MM.1S (cell line): Measurements from ENCODE around the gene CEACAM4.

Source experiments
- DNase-seq: peaks from one replicate; pipeline ENCODE4 v3.0.0-alpha.2; 2015
- H2AFZ ChIP-seq: fragments of 300-600 bp; sonication (generic); 2 replicates; pipeline ENCODE4 v1.6.0; 2016; ENCODE audit warnings: antibody characterized with exemption, low read length
- H3F3A ChIP-seq: fragments of 300-600 bp; sonication (generic); 2 replicates; pipeline ENCODE4 v1.6.1; 2016; ENCODE audit warnings: mild to moderate bottlenecking, antibody characterized with exemption, low read length, moderate library complexity, mixed read lengths; ENCODE audit not compliant: insufficient read depth
- H3K27ac ChIP-seq: fragments of 300-600 bp; sonication (generic); 2 replicates; pipeline ENCODE4 v1.5.1; 2016; ENCODE audit warnings: mild to moderate bottlenecking, low read length
- H3K27me3 ChIP-seq: fragments of 300-600 bp; sonication (generic); replicated peaks from 2 replicates; pipeline ENCODE4 v1.6.0; 2016; ENCODE audit warnings: low read length; ENCODE audit not compliant: insufficient read depth
- H3K36me3 ChIP-seq: fragments of 300-600 bp; sonication (generic); replicated peaks from 2 replicates; pipeline ENCODE4 v1.6.1; 2016; ENCODE audit warnings: mild to moderate bottlenecking, low read length, mixed read lengths; ENCODE audit not compliant: insufficient read depth
- H3K4me1 ChIP-seq: fragments of 300-600 bp; sonication (generic); 2 replicates; pipeline ENCODE4 v1.6.1; 2016; ENCODE audit warnings: low read length, mixed read lengths
- H3K4me2 ChIP-seq: fragments of 300-600 bp; sonication (generic); 2 replicates; pipeline ENCODE4 v1.6.0; 2016; ENCODE audit warnings: low read depth, low read length
- H3K4me3 ChIP-seq: fragments of 300-600 bp; sonication (generic); 2 replicates; pipeline ENCODE4 v1.5.1; 2016; ENCODE audit warnings: low read length, mixed read lengths
- H3K79me2 ChIP-seq: fragments of 300-600 bp; sonication (generic); 2 replicates; pipeline ENCODE4 v1.6.1; 2016; ENCODE audit warnings: mixed run types, low read length, mixed read lengths
- H3K9ac ChIP-seq: fragments of 300-600 bp; sonication (generic); 2 replicates; pipeline ENCODE4 v1.6.1; 2016; ENCODE audit warnings: low read length, mixed read lengths
- H3K9me2 ChIP-seq: fragments of 300-600 bp; sonication (generic); replicated peaks from 2 replicates; pipeline ENCODE4 v1.6.1; 2016; ENCODE audit warnings: mild to moderate bottlenecking, low read length, mixed read lengths; ENCODE audit not compliant: insufficient read depth
- H3K9me3 ChIP-seq: fragments of 300-600 bp; sonication (generic); replicated peaks from 2 replicates; pipeline ENCODE4 v1.6.1; 2016; ENCODE audit warnings: mild to moderate bottlenecking, low read length, mixed read lengths; ENCODE audit not compliant: insufficient read depth
- H4K20me1 ChIP-seq: fragments of 300-600 bp; sonication (generic); 2 replicates; pipeline ENCODE4 v1.6.1; 2016; ENCODE audit warnings: mild to moderate bottlenecking, low read length, moderate library complexity, mixed read lengths; ENCODE audit not compliant: insufficient read depth
- EZH2 ChIP-seq: fragments of 300-600 bp; sonication (generic); optimal IDR thresholded peaks from 2 replicates; pipeline ENCODE3; 2017; ENCODE audit warnings: low read depth, mild to moderate bottlenecking, antibody characterized with exemption, low read length, mixed read lengths
- EZH2phosphoT487 ChIP-seq: fragments of 300-600 bp; sonication (generic); IDR thresholded peaks from 2 replicates; pipeline ENCODE4 v1.6.1; 2018; ENCODE audit warnings: antibody characterized with exemption, low read length
- TF ChIP-seq, protein P1 (sequence below): fragments of 300-600 bp; sonication (generic); IDR thresholded peaks from 2 replicates; pipeline ENCODE4 v1.5.1; 2016; ENCODE audit warnings: antibody characterized with exemption, low read length, mixed read lengths

Gene CEACAM4

GRCh38 chr19:41627966-41628675 is 1.2 kb upstream of the CEACAM4 start:
- H3K79me2 ChIP-seq: no peaks in the 10 kb centered on the region
- H2AFZ ChIP-seq: no peak overlapping the region
- no peak overlapping the region for H3K9ac ChIP-seq
- TF ChIP-seq EZH2 (no peak), EZH2phosphoT487 (no peak)
- TF ChIP-seq, protein P1, sequence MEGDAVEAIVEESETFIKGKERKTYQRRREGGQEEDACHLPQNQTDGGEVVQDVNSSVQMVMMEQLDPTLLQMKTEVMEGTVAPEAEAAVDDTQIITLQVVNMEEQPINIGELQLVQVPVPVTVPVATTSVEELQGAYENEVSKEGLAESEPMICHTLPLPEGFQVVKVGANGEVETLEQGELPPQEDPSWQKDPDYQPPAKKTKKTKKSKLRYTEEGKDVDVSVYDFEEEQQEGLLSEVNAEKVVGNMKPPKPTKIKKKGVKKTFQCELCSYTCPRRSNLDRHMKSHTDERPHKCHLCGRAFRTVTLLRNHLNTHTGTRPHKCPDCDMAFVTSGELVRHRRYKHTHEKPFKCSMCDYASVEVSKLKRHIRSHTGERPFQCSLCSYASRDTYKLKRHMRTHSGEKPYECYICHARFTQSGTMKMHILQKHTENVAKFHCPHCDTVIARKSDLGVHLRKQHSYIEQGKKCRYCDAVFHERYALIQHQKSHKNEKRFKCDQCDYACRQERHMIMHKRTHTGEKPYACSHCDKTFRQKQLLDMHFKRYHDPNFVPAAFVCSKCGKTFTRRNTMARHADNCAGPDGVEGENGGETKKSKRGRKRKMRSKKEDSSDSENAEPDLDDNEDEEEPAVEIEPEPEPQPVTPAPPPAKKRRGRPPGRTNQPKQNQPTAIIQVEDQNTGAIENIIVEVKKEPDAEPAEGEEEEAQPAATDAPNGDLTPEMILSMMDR: no peak
- H3K4me1 ChIP-seq: no peaks in the 10 kb centered on the region
- H3F3A ChIP-seq: no peaks in the 10 kb centered on the region
- H3K27ac ChIP-seq: no peak overlapping the region
- no peaks in the 10 kb centered on the region for H3K9me3 ChIP-seq
- no peaks in the 10 kb centered on the region for H4K20me1 ChIP-seq
- peaks cover 82% of the 10 kb centered on the region for H3K27me3 ChIP-seq
- H3K4me2 ChIP-seq: no peak overlapping the region
- H3K9me2 ChIP-seq: no peaks in the 10 kb centered on the region
- H3K4me3 ChIP-seq: no peak overlapping the region
- no peaks in the 10 kb centered on the region for H3K36me3 ChIP-seq
- no peak for DNase-seq

DNA sequence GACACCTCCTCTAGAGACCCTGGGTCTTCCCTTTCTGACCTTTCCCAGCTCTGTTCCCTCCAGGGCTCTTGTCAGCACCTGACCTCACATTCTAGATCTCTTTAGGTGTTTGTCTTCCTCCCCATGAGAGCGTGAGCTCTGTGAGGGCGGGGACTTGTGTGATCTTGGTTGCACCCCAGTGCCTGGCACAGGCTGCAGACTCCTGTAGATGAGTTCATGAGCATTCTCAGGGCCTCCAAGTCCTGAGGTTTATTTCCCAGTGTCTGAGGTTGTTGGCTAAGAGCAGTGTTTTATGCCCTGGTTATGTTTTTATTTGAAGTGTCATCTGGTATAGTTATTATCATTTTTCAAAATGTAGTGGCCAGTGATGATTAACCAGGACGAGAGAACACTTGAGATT is 596 bp downstream of the CEACAM4 start:
- Histone ChIP-seq H3K4me1 (no peaks in the 10 kb centered on the region), H3K27me3 (peaks cover 95% of the 10 kb centered on the region), H4K20me1 (no peaks in the 10 kb centered on the region), H3K9me2 (no peaks in the 10 kb centered on the region), H3K79me2 (no peaks in the 10 kb centered on the region), H3K4me2 (no peak overlapping the region), H3K36me3 (no peaks in the 10 kb centered on the region), H2AFZ (no peak overlapping the region), H3F3A (no peaks in the 10 kb centered on the region), H3K9me3 (no peaks in the 10 kb centered on the region), H3K4me3 (no peak overlapping the region), H3K9ac (no peak overlapping the region), H3K27ac (no peak overlapping the region)
- no peak for DNase-seq
- no peak for TF ChIP-seq EZH2phosphoT487
- TF ChIP-seq, protein P1: no peak
- TF ChIP-seq EZH2: no peak

- DNase-seq: no peak
- Histone ChIP-seq H3K9me3 (no peaks in the 10 kb centered on the region), H3K9ac (no peak overlapping the region), H3F3A (no peaks in the 10 kb centered on the region), H3K36me3 (no peaks in the 10 kb centered on the region), H3K9me2 (no peaks in the 10 kb centered on the region), H3K4me3 (no peak overlapping the region), H4K20me1 (no peaks in the 10 kb centered on the region), H3K4me2 (no peak overlapping the region), H3K79me2 (no peaks in the 10 kb centered on the region), H3K27me3 (peaks cover 95% of the 10 kb centered on the region), H3K27ac (no peak overlapping the region), H3K4me1 (no peaks in the 10 kb centered on the region), H2AFZ (no peak overlapping the region)
- TF ChIP-seq EZH2phosphoT487 (no peak), EZH2 (no peak)
- TF ChIP-seq, protein P1: no peak
These were observed 1.9 kb downstream of the CEACAM4 start for GRCh38 chr19:41624937-41625336.
